Measurements from ENCODE around the gene MAP2K5. TPM values are rescaled to one million over a fixed set of nuclear protein-coding genes. Genes with fewer than 3 reads are reported as not detected.

The MAP2K5 gene
- total RNA-seq, 1 donor from 2014 or later: 26.1 TPM

DNA sequence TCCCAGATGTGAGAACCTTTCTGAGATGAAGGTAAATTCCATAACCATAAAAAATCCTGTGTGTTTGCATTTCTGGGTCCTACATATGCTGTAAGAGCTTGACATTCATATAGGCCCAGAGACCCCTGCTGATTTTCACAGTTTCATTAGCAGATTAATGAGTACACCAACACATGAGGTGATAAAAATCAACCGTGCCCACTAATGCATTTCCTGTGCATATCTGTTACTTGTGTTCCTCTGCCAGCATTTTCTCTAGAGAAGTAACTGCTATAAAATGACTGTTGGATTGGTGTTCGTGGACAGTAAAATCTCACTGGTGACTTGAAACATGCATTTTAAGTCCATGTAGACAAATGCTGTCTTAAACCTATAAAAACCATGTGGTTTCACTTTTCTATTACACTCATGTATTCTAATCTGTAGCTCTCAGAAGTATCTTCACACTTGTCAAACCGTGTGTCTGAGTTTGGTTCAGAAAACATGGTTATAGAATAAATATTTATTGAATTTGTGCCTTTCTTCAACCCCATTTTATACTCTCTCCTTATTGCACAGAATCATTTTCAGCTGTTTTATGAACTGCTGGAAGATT lies 14.6 kb downstream of the MAP2K5 start:
- Mint-ChIP-seq H3K27ac (ENCODE audit: unreplicated experiment) (no peak overlapping the region), H3K4me1 (ENCODE audit: unreplicated experiment) (peaks cover 3% of the 10 kb centered on the region), H3K36me3 (ENCODE audit: unreplicated experiment) (peaks cover 30% of the 10 kb centered on the region), H3K9me3 (ENCODE audit: unreplicated experiment) (peaks cover 10% of the 10 kb centered on the region), H3K4me3 (ENCODE audit: unreplicated experiment) (no peak overlapping the region), H3K27me3 (ENCODE audit: unreplicated experiment) (no peaks in the 10 kb centered on the region)
- TF ChIP-seq, protein P1, sequence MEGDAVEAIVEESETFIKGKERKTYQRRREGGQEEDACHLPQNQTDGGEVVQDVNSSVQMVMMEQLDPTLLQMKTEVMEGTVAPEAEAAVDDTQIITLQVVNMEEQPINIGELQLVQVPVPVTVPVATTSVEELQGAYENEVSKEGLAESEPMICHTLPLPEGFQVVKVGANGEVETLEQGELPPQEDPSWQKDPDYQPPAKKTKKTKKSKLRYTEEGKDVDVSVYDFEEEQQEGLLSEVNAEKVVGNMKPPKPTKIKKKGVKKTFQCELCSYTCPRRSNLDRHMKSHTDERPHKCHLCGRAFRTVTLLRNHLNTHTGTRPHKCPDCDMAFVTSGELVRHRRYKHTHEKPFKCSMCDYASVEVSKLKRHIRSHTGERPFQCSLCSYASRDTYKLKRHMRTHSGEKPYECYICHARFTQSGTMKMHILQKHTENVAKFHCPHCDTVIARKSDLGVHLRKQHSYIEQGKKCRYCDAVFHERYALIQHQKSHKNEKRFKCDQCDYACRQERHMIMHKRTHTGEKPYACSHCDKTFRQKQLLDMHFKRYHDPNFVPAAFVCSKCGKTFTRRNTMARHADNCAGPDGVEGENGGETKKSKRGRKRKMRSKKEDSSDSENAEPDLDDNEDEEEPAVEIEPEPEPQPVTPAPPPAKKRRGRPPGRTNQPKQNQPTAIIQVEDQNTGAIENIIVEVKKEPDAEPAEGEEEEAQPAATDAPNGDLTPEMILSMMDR (IDR thresholded peaks at IDR 0.05): no peak
- DNase-seq (ENCODE audit: extremely low spot score, unreplicated experiment): no peak

DNA sequence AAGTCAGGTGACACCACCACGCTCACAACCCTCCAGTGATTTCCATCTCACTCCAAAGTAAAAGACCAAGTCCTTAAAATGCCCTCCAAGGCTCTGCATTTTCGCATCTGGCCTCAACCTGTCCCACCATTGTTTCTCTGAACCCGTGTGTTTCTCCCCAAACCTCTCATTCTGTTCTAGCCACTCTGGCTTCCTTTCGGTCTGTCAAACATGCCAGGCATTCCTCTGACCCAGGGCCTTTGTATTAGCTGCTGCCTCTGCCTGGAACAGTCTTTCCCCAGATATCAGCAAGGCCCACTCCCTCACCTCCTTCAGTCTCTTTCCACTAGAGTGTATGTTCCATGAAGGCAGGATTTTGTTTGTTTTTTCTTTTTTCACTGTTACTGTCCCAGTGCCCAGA lies 16.0 kb downstream of the MAP2K5 start:
- no peak overlapping the region for H3K27ac Mint-ChIP-seq (ENCODE audit: unreplicated experiment)
- no peak for DNase-seq (ENCODE audit: extremely low spot score, unreplicated experiment)
- H3K27me3 Mint-ChIP-seq (ENCODE audit: unreplicated experiment): no peaks in the 10 kb centered on the region
- H3K9me3 Mint-ChIP-seq (ENCODE audit: unreplicated experiment): peaks cover 10% of the 10 kb centered on the region
- H3K4me1 Mint-ChIP-seq (ENCODE audit: unreplicated experiment): peaks cover 4% of the 10 kb centered on the region
- no peak overlapping the region for H3K4me3 Mint-ChIP-seq (ENCODE audit: unreplicated experiment)
- peaks cover 35% of the 10 kb centered on the region for H3K36me3 Mint-ChIP-seq (ENCODE audit: unreplicated experiment)
- TF ChIP-seq, protein P1 (IDR thresholded peaks at IDR 0.05): no peak

DNA sequence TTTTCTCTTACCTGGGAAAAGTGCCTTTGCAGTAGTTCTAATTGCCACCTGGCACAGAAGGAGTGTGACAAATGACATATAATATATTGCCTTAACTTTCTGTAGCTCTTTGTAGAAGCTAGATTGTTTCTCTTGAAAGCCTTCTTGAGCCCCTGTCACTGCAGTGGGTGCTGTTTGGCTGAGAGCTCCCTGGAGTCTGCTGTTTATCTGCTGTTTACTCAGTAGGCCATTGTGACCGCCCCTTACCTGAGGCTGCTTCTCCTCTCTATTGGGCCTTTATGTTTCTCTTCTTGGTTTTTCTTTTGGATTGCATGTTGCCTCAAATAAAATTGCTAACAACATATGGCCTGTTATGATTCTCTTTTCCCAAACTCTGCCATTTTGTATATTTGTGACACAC lies 16.7 kb downstream of the MAP2K5 start:
- H3K4me1 Mint-ChIP-seq (ENCODE audit: unreplicated experiment): peaks cover 4% of the 10 kb centered on the region
- no peaks in the 10 kb centered on the region for H3K27me3 Mint-ChIP-seq (ENCODE audit: unreplicated experiment)
- no peak for DNase-seq (ENCODE audit: extremely low spot score, unreplicated experiment)
- TF ChIP-seq, protein P1 (IDR thresholded peaks at IDR 0.05): no peak
- H3K27ac Mint-ChIP-seq (ENCODE audit: unreplicated experiment): no peak overlapping the region
- H3K9me3 Mint-ChIP-seq (ENCODE audit: unreplicated experiment): peaks cover 10% of the 10 kb centered on the region
- no peak overlapping the region for H3K4me3 Mint-ChIP-seq (ENCODE audit: unreplicated experiment)
- peaks cover 39% of the 10 kb centered on the region for H3K36me3 Mint-ChIP-seq (ENCODE audit: unreplicated experiment)

DNA sequence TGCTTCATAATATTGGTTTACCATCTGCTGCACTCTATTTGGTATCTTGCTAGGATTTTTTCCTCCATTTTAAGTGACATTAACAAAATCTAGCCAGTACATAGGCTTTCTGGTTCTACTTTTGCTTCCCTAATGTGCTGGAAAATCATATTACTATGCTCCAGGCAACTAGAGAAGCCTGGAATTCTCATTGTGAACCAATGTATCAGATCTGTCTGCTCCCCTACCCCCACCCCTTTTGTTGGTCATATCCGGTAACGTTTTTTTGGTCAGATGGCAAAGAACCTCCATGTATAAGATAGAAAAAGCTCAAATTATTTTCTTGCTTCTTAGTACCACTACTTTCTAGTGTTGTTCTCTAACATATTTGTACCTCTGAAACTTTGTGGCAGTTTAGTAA lies 17.1 kb downstream of the MAP2K5 start:
- no peak overlapping the region for H3K27ac Mint-ChIP-seq (ENCODE audit: unreplicated experiment)
- TF ChIP-seq, protein P1 (IDR thresholded peaks at IDR 0.05): no peak
- peaks cover 41% of the 10 kb centered on the region for H3K36me3 Mint-ChIP-seq (ENCODE audit: unreplicated experiment)
- peaks cover 4% of the 10 kb centered on the region for H3K4me1 Mint-ChIP-seq (ENCODE audit: unreplicated experiment)
- no peak for DNase-seq (ENCODE audit: extremely low spot score, unreplicated experiment)
- no peak overlapping the region for H3K4me3 Mint-ChIP-seq (ENCODE audit: unreplicated experiment)
- peaks cover 10% of the 10 kb centered on the region for H3K9me3 Mint-ChIP-seq (ENCODE audit: unreplicated experiment)
- H3K27me3 Mint-ChIP-seq (ENCODE audit: unreplicated experiment): no peaks in the 10 kb centered on the region

DNA sequence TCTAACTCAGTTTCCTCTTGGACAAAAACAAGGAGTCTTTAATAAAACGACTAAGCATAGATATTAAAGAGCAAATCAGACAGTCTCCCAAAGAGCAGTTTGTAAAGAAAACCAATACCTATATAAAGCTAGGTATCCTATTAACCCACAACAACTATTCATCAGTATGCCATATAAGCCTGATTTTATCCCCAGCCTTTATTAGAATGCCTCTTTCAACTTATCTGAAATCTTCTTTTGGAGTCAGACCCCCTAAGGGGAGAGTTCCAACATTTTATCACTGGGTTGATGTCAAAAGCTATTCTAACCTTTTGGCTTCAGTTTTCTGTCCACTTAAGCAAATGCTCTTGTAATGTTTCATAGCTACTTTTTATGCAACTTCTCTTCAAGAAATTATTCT lies 17.8 kb downstream of the MAP2K5 start:
- peaks cover 41% of the 10 kb centered on the region for H3K36me3 Mint-ChIP-seq (ENCODE audit: unreplicated experiment)
- H3K4me3 Mint-ChIP-seq (ENCODE audit: unreplicated experiment): no peak overlapping the region
- DNase-seq (ENCODE audit: extremely low spot score, unreplicated experiment): no peak
- no peak overlapping the region for H3K27ac Mint-ChIP-seq (ENCODE audit: unreplicated experiment)
- no peaks in the 10 kb centered on the region for H3K27me3 Mint-ChIP-seq (ENCODE audit: unreplicated experiment)
- H3K9me3 Mint-ChIP-seq (ENCODE audit: unreplicated experiment): peaks cover 10% of the 10 kb centered on the region
- TF ChIP-seq, protein P1 (IDR thresholded peaks at IDR 0.05): no peak
- peaks cover 4% of the 10 kb centered on the region for H3K4me1 Mint-ChIP-seq (ENCODE audit: unreplicated experiment)

All from osteocyte (in vitro differentiated cells).